ENCODE results near the gene MCAT.

The MCAT gene

DNA sequence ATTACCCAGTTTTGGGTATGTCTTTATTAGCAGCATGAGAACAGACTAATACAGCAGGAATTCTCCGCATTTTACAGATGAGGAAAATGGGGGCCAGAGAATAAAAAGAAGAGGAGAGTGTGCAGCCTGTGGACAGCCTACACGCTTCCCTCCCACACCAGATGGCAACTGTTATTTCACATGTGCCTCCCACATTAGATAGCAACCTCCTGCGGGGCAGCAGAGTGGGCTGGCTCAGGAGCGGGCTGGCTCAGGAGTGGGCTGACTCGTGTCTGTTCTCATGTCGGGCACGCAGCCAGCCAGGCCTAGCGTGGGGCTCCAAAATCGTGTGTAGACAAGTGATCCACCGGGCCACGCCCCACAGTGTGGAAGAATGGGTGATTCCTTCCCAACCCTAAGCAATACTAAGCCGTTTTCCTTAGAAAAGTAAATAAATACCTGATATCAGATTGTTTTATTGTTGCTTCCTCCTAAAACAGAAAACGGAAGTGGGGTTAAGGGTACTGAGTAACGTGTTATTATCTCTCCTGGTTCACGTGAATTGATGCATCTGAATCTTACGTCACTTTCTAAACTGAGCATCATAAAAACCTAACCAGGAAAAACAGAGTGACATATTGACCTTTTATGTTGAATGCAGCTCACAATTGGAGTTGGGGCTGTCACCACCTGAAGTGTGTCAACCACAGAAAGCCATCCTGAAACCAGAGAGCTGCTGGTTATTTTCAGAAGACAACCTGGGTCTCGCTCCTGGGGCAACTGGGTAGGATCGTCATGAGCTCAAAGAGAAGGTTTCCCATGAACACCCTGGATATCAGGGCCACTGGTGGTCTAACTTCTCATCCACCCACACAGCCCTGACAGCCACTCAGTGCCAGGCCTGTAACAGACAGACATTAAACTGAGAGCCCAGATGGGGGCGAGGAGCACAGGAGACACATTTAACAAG lies 57.3 kb downstream of the MCAT start:
- Histone ChIP-seq H3K79me2 (ENCODE audit: control insufficient read depth, insufficient read depth, low read length) (no peaks in the 10 kb centered on the region), H2BK5ac (ENCODE audit: low read length) (no peak overlapping the region), H2AK5ac (ENCODE audit: low read length) (no peak overlapping the region), H4K5ac (ENCODE audit: low read length) (no peak overlapping the region), H2BK120ac (ENCODE audit: low read depth, low read length) (no peak overlapping the region), H3K23ac (ENCODE audit: low read length) (no peak overlapping the region), H3K36me3 (ENCODE audit: control insufficient read depth, insufficient read depth, low read length) (no peaks in the 10 kb centered on the region), H3K4me1 (ENCODE audit: control insufficient read depth, low read depth, low read length) (no peaks in the 10 kb centered on the region), H3K18ac (ENCODE audit: low read length) (no peak overlapping the region), H3K56ac (ENCODE audit: low read length) (no peak overlapping the region), H3K27me3 (ENCODE audit: insufficient read depth, low read length, poor library complexity) (no peaks in the 10 kb centered on the region), H2BK15ac (replicated peaks; ENCODE audit: low read depth) (no peak overlapping the region), H3K4me2 (ENCODE audit: low read length) (no peak overlapping the region), H3K4ac (ENCODE audit: low read depth, low read length) (no peak overlapping the region), H3K9ac (ENCODE audit: low read length) (no peak overlapping the region), H3K4me3 (ENCODE audit: low read length) (no peak overlapping the region), H3K79me1 (ENCODE audit: low read length) (no peaks in the 10 kb centered on the region), H3K27ac (ENCODE audit: low read depth, low read length) (no peak overlapping the region), H4K8ac (ENCODE audit: low read depth, low read length) (no peak overlapping the region)
- no CpG with 5 or more reads among the region's 19 CpGs for WGBS (ENCODE audit: extremely low coverage, insufficient coverage, low lambda C conversion rate)
- no peak for DNase-seq
